GM18870 (cell line): ENCODE results near the gene ADAMTS12.

Experiments used
- ATAC-seq: cut with Tn5 transposase; IDR thresholded peaks from one replicate; pipeline ENCODE4 v1.9.1; 2021; ENCODE audit warnings: moderate library complexity; ENCODE audit not compliant: unreplicated experiment

Gene ADAMTS12

GRCh38 chr5:33611877-33612276 is 279.9 kb downstream of the ADAMTS12 start:
- no peak for ATAC-seq

- no peak for ATAC-seq
Observed at GRCh38 chr5:33608344-33609041, 283.3 kb downstream of the ADAMTS12 start.

DNA sequence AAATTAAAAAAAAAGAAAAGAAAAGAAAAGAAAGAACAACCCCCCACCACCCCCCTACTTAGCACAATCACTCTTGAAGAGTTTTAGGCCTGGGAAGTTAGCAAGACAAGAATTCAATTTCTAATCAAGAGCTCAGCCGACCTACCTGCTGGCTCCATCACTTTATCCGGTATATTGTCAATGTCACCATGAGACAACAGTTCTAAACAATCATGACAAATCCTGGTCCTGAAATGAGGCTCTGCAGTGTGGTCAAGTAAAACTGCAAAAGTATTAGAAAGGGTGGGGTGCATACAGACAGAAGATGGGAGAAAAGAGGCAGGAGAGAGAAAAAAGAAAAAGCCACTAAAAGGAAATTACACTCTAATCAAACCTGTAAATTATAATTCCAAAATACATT is 287.3 kb downstream of the ADAMTS12 start:
- ATAC-seq = no peak

- ATAC-seq = no peak
Observed at GRCh38 chr5:33601881-33602280, 289.9 kb downstream of the ADAMTS12 start.

- ATAC-seq = no peak
Observed at GRCh38 chr5:33595303-33595702, 296.5 kb downstream of the ADAMTS12 start.

DNA sequence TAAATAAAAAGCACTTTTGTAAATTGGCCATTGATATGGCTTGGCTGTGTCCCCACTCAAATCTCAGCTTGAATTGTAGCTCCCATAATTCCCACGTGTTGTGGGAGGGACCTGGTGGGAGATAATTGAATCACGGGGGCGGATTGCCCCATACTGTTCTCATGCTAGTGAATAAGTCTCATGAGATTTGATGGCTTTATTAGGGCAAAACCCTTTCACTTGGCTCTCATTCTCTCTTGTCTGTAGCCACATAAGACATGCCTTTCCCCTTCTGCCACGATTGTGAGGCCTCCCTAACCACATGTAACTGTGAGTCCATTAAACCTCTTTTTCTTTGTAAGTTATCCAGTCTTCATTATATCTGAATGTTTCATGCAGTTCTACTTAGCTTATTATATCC is 297.8 kb downstream of the ADAMTS12 start:
- ATAC-seq = no peak

DNA sequence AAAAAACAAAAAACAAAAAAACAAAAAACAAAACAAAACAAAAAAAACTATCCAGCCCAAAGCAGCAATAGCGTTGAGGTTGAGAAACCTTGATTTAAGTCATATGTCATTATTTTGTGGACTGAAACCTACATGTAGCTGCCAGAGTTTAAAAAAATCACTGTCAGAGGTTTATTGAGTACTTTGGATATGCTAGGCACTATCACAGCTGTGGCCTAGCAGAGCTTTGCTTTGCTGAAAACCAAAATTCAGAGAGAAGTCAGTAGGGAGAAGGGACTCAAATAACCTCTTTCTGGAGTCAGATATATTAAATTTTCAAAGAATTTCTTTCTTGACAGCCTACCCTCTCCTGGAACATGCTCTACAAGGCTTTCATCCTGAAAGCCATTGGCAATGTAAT is 299.5 kb downstream of the ADAMTS12 start:
- ATAC-seq = no peak

GRCh38 chr5:33588654-33589372 is 303.0 kb downstream of the ADAMTS12 start:
- no peak for ATAC-seq

DNA sequence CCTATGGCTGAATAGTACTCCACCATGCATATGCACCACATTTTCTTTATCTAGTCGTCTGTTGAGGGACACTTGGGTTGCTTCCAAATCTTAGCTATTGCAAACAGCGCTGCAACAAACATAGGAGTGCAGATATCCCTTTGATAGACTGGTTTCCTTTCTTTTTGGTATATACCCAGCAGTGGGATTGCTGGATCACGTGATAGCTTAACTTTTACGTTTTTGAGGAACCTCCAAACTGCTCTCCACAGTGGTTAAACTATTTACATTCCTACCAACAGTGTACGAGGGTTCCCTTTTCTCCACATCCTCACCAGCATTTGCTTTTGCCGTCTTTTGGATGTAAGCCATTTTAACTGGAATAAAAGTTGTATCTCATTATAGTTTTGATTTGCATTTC is 308.5 kb downstream of the ADAMTS12 start:
- no peak for ATAC-seq

DNA sequence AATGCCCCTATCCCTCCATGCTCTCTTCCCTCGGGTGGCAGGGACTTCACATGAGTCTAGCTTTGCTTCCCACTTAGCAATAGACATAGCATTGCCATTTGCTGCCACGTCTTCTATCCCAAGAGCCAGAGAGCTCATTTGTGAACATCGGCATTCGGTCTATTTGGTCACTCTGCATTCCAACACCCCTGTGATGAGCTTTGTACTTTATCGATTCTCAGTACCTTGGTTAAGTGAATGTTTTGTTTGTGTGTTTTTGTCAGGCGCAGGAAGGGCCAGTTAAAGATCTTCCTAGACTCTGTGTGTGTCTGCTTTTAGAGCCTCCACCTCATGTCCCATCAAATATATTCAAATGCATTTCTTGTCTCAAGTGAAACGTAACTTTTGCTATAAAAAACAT is 309.4 kb downstream of the ADAMTS12 start:
- no peak for ATAC-seq

- ATAC-seq = no peak
Observed at GRCh38 chr5:33579789-33580188, 312.0 kb downstream of the ADAMTS12 start.

DNA sequence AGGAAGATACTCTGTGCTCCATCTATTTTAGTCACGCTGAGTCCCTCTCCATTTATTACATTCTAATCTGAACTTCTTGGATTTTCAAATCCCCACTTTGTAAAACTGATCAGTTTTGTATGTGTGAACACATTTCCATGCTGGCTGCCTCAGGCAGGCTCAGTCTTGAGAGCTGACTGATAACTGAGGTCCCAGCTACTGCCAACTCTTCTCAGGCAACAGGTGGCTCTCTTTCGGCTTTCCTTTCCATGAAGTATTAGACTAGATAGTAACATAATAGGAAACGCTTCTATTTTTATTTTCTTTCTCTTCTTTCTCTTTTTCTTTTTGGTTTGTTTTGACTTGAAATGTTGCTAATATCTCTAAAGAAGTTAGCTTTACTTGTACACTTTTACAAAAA is 312.6 kb downstream of the ADAMTS12 start:
- no peak for ATAC-seq

GRCh38 chr5:33576726-33577590 is 314.8 kb downstream of the ADAMTS12 start:
- no peak for ATAC-seq

- no peak for ATAC-seq
Observed at GRCh38 chr5:33565324-33565723, 326.5 kb downstream of the ADAMTS12 start.

- no peak for ATAC-seq
Observed at GRCh38 chr5:33563983-33564908, 327.5 kb downstream of the ADAMTS12 start.

GRCh38 chr5:33563530-33563929 is 328.3 kb downstream of the ADAMTS12 start:
- no peak for ATAC-seq

- ATAC-seq = no peak
Observed at GRCh38 chr5:33558489-33558888, 333.3 kb downstream of the ADAMTS12 start.

GRCh38 chr5:33557605-33558004 is 334.2 kb downstream of the ADAMTS12 start:
- no peak for ATAC-seq

DNA sequence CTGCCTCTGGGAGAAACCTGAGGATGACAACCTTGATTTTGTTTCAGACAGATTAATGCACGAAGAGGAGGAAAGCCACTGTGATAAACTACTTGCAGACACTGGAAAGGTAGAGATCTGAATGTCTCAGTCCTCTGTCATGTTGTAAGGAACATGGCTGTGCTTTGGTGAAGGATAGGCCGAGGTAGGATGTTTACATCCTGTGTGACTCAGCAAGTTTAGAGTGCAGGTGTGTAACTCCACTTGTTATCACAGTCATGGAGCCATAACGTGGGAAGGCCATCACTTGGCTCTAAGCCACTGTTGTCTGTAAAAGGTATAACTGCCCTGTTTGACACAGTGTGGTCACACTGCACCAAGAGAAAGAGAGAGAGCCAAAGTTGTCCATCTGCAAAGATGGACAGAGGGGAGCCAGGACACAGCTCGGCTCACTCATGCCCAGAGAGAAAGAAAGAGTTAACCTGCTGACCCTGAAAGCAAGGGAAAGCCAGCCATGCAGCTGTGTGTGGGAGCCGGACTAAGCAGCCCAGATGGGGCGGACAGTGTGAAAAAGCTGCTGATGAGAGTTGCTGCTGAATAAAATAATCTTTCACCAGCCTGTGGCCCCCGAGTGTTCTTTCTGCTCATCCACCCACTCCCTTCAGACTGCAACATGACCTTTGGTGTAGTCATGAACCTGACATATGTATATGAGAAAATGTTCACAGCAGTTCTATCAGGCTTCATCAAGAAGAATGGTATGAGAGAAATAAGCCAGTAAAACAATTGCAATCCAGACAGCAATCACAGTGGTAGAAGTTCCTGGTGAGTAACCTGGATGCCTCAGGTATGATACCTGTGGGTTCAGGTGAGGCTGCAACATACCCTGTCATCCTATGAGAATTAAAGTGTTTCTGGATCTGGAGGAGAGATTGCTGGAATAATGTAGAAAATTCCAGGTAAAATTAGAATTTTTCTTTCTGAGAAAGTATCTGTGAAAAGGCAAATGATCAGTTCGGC is 335.2 kb downstream of the ADAMTS12 start:
- ATAC-seq = no peak
